Measurements from ENCODE around the gene PTPRN2.
"Not testable (repeated sequence)": the region's sequence is repeated elsewhere in the genome, so short reads cannot be mapped to it uniquely, and the experiment has no call there.

The PTPRN2 gene

DNA sequence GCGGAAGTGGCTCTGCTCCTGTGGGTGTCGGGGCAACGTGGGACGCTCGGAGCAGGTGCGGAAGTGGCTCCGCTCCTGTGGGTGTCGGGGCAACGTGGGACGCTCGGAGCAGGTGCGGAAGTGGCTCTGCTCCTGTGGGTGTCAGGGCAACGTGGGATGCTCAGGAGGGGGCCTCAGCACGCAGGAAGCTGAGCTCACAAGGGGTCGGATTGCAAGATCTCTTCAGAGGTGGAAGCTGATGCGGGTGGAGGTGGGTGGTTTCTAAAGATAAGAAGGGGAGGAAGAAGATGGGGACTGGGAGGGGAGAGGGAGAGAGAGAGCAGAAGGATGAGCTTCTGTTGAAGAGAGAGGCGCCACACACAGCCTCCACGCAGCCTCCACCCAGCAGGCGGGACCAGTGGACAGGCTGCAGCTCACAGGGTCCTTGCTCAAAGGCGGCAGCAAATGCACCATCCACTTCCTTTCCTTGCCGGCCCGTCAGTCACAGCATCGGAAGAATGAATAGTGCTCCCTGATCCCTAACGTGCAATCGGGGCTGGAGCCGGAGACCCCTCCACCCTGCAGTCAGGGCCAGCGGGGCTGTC, 78.7 kb downstream of the PTPRN2 start:
- DNase-seq, result no peak

DNA sequence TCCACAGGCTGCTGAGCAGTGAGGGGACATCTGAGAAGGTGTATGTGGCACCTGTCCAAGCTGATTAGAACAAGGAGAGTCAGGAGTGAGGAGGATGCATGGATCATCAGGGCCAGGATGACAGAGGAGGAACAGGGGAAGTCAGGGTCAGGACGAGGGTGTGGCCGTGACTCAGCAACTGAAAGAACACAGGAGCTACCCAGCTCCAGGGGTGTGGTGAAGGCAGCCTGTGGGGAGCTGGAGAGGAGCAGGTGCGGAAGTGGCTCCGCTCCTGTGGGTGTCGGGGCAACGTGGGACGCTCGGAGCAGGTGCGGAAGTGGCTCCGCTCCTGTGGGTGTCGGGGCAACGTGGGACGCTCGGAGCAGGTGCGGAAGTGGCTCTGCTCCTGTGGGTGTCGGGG, 79.3 kb downstream of the PTPRN2 start:
- DNase-seq, result not testable (repeated sequence)

DNA sequence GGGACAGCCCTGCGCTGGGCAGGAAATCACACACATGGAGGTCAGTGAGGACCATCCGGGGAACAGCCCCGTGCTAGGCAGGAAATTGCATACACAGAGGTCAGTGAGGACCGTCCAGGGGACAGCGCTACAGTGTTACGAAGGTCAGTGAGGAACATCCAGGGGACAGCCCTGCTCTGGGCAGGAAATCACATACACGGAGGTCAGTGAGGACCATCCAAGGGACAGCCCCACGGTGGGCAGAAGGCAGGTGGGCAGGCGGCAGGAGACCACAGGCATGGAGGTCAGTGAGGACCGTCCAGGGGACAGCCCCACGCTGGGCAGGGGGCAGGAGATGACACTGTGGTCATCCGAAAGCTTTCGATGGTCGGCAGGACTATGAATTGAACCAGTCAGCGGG, 79.7 kb downstream of the PTPRN2 start:
- no peak for DNase-seq

DNA sequence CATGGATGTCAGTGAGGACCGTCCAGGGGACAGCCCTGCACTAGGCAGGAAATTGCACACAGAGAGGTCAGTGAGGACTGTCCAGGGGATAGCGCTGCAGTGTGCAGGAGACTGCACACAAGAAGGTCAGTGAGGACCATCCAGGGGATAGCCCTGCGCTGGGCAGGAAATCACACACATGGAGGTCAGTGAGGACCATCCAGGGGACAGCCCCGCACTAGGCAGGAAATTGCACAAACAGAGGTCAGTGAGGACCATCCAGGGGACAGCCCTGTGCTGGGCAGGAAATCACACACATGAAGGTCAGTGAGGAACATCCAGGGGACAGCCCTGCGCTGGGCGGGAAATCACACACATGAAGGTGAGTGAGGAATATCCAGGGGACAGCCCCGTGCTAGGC, 80.4 kb downstream of the PTPRN2 start:
- not testable (repeated sequence) for DNase-seq

DNA sequence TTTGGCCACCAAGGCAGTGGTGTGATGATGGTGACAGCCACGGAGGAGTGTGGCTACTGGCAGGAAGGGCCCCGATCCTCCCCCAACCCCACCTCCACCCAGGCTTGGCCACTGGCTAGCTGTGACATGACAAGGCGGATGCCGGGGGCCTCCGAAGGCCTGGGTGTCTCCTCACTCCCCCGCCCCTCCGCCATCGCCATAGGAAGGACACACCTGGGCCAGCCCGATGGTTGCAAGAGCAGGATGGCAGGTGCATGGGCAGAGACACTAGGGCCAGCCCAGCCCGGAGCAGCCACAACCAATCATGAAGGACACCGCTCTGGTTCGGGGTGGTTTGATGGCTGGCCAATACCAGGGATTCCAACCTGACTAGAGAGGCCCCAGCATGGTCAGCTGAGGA, 81.0 kb downstream of the PTPRN2 start:
- DNase-seq, result no peak

DNA sequence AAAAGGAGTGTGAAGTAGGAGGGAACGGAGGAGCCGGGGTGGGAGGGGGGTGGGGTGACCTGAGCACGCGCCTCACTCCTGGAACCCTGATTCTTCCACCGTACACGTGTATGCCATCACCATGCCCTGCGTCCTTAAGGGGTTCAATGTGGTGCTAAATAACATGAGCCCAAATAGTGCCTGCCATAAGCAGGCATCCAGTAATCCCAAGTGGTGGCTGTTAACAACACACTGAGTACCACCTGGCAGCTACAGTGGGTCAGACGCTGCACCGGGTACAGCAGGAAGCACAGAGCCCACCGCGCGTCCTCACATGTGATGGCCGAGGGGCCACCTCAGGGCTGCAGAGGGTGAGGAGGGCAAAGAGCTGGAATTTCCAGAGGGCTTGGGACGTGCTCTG, 81.9 kb downstream of the PTPRN2 start:
- DNase-seq, result no peak

DNA sequence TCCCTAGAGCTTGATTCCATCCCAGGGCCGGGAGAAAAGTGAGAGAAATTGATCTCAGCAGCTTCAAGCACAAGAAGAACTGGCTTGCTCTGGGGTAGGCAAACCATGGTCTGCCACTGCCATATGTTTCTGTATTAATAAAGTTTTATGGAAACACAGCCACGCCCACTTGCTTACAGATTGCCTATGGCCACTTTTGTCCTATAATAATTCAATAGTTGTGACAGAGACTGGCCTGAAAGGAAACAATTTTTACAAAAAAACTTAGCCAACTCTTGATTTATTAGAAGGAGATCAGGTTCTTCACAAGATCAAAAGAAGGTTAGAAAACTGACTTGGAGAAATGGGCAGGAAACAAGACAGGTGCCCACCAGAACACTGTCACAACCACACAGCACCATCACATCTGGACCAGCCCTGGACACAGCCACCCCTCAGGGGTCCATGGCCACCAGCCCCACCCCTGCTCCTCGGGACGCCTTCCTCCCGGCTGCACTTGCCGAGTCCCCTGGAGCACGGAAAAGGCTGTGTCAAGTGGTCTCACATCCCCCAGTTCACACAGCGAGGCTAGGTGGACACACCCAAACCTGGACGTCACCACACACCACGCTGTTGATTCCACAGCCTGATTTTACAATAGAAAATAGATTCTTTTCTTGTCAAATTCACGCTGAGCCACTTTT, 85.4 kb downstream of the PTPRN2 start:
- DNase-seq, result no peak

DNA sequence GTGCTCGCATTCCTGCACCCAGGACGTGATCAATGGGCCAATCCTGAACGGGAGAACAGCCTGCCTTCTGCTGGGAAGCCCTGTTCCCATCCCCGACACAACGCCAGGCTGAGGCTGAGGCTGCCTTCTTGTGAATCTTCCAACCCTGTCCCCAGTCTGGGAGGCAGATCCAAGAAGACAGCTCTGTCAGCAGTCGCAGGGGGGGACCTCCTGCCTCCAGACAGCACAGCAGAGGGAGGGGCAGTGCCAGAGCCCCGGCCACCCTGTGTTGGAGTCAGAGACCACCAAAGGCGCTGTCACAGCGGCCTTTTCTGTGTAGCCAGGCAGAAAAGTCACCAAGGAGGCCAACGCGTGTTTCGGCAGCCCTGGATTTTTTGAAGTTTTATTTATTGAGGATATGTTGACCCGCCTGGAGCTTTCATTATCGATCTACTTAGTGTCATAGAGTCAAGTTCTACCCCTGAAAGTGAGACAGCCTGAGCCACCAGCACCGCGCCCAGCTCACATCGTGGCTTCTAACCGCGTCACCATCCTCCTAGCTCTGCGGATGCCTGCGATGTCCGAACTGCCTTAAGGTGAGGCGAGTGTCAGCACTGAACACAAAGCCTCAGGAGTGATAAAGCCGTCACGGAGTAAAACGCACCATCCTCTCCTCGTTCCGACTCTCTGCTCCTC, 86.1 kb downstream of the PTPRN2 start:
- no peak for DNase-seq

DNA sequence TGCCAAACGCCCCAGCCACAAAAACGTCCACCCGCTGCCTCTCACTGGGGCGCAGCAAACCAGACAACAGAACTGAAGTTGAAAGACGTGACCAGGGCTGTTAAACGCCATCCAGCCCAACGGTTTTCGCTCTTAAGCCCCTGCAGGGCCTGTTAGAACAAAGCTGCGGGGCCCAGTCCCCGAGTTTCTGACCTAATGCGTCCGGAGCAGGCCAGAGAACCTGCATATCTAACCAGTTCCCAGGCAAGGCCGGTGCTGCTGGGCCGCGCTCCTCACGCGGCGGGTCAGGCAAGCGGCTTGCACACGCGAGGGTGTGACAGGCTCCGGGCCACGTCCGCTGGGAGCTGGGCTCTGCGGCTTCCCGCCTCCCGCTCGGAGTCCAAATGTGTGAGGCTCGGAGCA, 87.0 kb downstream of the PTPRN2 start:
- DNase-seq, result no peak

DNA sequence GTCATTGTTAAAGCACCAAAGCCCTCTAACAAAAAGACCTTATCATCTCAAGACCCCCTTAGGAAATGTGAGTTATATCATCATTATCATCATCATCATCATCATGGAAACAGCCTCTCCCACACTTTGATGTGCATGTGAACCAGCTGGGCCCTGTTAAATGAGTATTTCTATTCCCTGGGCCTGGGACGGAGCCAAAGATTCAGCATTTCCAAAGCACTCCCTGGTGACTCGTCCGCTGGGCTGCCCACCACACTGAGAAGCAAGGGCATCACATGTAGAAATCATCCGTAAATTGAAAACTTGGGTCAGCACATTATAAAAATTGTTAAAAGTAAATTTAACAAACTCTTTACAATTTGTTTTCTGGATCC, 88.6 kb downstream of the PTPRN2 start:
- DNase-seq, result no peak

DNA sequence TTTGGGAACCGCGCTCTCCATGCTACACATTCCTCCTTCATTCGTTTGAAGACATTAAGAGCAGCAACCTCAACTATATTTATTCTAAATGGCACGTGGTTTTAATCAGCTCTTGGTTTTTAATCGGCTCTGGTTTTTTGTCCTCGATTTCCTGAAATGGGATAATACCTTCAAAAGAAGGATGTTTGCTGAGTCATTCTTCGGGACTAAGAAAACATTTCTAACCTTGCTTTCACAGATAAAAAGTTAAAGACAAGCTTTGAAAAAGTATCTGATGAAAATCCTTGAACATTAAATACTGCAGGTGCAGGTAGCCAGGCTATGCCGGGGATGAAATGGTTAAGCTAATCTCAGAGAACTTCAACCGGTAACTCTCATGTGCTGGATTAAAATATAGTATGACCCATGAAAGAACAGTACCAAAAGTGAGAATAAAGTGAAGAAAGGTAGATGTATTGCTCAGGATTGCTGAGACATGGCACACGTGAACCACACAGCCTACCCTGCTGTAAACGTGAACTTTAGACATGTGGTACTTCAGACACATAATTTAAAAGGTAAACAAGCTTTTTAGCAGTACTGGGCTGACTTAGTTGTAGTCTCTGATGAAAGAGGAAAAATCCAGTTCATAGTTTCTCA, 89.1 kb downstream of the PTPRN2 start:
- DNase-seq, result no peak

DNA sequence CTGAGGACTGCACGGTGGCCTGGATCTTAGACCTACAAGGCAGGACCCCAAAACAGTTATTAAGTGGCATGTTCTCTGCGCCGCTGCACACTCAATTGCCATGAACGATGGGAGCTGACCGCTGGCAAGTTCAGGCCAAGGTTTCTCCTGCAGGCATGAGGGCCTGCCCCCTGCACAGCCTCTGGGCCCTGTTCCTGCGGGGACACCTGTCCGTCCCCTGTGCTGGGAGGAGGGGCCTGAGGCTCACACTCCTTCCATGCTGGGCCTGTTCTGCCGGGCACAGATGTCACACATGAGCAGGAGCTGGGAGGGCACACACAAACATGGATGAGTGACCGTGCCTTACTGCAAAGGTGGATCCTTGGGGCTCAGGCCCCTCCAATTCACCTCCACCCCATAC, 90.0 kb downstream of the PTPRN2 start:
- DNase-seq, result no peak

DNA sequence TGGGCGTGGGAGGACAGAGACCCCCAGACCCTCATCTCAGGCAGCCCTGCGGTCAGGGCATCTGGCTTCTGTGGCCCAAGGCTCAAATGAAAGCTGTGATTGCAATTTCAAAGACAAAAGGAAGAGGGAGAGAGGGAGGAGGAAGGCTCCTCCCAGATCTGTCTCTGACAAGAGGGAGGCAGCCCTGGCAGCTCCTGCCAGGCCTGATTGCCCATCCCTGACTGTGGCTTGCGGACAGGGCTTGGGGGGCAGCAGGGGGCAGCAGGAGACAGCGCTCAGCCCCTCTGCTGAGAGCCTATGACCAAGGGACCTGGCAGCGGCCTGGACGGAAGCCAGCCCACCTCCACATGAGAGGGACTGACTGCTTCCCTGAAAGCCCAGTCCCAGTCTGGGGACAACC, 91.8 kb downstream of the PTPRN2 start:
- DNase-seq, result peak; percentile 17 to 34

DNA sequence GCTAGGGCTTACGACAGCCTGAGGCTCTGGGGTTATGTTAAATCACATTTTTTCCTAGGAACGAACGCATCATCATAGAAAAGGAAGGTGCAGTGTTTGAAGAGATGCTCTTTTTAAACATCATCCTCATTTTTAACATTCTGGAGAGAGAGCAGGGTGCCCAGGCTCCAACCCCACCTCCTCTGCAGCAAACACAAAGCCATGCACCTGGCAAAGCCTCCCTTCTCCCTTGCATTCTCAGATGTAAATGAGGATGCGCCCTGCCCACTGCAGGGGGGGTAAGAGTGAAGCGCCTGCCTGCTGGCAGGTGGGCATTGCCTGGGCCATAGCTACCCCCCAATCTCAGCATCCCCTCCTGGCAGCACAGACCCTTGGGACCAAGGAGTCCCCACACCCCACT, 92.4 kb downstream of the PTPRN2 start:
- no peak for DNase-seq

DNA sequence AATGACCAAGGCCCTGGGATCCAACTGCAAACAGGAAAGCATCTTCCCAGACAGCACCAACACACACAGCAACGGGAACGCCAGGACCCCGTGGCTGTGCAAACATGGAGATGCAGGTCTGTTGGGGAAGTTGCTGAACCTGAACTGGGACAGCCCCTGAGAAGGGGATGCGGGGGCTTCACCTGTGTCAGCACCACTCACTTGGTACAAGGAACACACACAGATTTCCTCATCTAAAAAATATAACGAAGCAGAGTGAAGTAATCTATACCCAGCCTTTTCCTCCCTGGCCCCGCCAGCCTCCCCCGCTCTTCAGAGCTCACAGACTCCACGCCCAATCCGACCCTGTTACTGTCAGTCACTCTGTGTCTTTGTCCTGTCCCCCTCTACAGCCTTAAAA, 93.0 kb downstream of the PTPRN2 start:
- no peak for DNase-seq

DNA sequence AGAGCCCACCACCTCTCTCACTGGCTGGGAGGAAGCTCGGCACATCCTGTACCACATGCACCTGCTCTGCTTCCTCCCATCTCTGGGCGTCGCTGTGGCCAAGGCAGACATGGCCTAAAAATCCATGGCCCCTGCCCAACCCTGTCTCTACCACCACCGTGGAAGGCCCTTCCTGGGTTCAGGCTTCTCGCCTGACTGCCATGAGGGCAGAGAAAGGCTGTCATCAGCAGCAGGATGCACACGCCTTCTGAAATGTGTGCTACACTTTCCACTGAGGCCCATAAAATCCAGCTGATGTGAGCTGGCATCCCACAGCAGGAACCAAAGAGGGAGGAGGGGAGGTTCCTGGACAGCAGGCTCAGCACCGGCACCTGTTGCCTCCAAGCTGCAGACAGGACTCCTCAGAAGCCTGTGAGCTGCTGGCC, 93.4 kb downstream of the PTPRN2 start:
- DNase-seq, result peak; percentile 20 to 26

DNA sequence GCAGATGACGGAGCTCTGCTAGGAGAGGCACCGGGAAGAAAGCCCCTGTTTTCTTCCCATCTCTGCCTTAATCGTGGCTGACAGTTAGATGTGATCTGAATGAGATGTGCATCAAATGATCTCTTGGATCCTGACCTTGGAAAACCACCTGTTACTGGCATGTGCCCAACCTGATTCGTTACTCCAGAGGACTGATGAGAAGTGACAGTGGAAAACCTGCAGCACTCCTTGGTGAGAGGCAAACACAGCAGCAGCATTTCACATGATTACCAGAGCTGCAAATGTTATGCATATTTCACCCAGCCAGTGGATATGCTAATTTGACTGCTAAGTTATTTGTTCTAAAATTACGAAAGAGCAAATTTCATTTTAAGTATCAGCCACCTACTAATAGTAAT, 95.3 kb downstream of the PTPRN2 start:
- no peak for DNase-seq

DNA sequence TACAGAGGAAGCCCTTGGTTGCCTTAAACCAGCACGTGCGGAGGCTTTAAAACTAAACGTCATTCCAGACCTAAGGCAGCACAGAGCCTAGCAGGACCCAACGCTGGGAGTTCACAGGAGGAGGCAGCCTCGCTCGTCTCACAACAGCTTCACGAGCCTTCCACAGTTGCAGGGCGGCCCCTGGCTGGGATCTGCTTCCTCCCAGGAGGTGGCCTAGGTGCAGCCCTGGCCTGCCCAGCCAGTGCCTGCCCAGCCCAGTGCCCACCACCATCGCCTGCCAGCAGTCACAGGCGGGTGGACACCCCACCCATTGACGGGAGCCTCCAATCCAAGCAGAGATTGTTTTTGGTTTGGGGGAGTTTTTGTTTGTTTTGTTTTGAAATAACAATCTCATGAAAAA, 96.5 kb downstream of the PTPRN2 start:
- DNase-seq, result no peak

DNA sequence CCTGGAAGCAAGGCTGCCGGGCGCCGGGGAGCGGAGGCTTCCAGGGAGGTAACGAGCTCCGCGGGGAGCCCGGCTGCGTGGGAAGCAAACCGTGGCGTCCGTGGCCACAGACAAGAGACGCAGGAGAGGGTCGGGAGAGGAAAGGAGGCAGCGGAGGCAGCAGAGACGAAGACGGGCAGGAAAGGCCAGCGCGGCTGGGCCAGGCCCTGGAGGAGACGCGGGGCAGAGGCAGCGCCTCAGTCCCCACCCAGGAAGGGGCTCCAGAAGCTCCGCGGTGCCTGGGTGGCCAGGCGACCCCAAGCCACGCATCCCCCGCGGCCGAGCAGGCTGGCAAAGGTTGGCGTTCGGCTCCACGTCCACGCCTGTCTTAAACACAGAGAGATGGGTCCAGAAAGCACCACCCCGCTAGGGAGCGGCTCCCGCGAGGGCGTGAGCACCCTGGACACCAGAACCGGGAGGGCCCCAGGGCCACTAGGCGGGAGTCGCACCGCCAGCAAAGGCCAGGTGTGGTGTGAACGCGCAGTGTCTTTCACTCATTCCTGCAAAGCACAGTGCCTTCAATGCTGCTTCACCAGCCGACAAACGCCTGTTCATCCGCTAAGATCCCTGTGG, 97.3 kb downstream of the PTPRN2 start:
- DNase-seq, result no peak

DNA sequence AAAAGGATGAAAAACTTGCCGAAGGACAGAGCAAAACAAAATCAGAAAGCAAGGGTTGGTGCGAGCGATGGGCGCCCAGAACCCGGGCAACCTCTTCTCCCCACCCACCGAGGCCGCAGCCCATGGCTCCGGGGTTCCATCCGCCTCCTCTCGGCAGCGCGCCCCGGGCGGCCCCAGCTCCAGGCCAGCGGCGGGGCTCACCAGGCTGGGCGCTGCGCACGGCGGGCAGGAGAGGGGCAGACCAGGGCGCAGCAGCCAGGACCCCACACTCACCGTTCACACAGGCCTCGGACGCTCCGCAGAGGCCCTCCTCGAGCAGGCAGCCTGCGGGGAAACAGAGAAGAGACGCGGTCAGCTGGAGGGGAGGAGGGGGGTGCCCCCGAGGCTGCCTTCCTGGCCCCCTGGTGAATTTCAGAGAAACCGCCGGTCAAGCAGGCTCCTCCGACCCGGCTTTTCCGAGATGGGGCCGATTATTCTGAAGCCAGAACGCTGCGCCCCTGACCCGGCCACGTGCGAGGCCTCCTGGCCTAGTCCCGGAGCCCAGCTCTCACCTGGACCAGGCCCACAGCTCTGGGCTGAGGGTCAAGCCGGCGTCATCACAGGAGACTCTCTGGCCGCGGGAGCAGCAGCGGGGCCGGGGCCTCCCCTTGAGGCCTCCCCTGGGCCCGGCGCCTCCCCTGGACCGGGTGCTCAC, 98.0 kb downstream of the PTPRN2 start:
- no peak for DNase-seq

DNA sequence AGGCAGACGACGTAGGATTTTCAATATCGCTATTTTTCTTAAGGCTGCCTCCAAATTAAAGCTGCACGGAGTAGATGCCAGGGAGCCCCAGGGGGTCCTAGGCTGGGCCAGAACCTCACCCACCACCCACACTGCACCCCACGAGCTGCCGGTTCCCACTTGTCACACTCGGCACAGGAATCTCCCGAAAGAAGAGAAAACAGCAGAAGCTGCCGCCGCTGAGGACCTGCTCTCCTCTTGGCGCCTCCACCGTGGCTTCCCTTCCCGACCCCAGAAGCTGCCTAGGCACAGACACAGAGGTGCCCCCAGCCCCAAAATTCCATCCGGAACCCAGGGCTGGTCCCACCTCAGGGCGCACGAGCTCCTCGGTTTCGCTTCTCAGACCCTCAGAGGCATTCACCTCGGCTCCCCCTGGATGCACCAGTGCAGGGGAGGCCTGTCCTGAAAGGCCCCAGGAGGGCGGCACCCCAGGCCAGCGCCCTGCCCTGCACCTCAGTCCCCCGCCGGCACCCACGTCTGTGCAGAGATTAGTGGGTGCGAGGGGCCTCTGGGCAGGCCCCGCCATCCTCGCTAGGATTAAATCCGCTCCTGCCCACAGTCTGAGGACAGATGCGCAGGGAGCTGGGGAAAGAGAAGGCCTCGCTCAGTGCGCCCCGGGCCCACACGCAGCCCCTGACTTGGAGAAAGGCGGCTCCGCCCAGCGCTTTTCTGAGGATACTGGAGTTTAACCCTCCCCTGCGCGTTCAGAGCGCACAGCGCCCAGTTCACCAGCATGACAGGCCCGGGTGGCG, 99.2 kb downstream of the PTPRN2 start:
- DNase-seq, result no peak

DNA sequence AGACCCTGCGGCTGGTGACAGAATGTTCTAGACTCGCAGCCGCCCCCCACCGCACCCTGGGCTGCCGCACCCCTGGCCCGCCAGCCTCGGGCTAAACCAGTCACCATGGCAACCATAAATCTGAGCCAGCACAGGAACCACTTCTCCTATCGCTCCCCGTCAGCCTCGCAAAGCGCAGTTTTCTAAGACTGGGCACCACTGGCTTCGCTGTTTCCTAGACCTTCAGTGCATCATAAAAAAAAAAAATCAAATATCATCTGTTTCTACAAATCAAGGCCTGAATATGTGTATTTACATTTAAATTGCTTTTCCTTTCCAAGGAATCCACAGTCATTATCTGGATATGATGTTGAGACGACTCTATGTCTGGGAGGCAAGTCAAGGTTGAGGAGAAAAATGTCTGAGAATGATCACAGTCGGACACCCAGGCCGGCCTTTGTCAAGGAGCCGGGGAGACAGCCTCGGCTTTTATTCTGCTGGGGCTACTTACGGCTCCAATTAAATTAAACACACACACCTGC, 99.9 kb downstream of the PTPRN2 start:
- no peak for DNase-seq
